GM12891 (cell line): Measurements from ENCODE around the gene SYCP2L.
"Not testable (repeated sequence)": the region's sequence is repeated elsewhere in the genome, so short reads cannot be mapped to it uniquely, and the experiment has no call there.

Experiments used
- DNase-seq: peaks from one replicate; pipeline ENCODE4 v3.0.0; 2011; ENCODE audit warnings: low spot score; ENCODE audit not compliant: insufficient read length
- FAIRE-seq: peaks from 2 replicates; lab custom pipeline; 2011; peaks lifted over from hg19 to GRCh38; lab: Jason Lieb, UNC
- PAX5 ChIP-seq: IDR thresholded peaks from 2 replicates; pipeline ENCODE4 v1.6.1; 2011; ENCODE audit warnings: low read length, moderate library complexity, mild to moderate bottlenecking; ENCODE audit not compliant: insufficient read depth, severe bottlenecking
- POLR2A ChIP-seq: IDR thresholded peaks from 2 replicates; pipeline ENCODE4 v1.6.1; 2011; ENCODE audit warnings: low read depth, low read length, control low read depth
- POLR2AphosphoS5 ChIP-seq: IDR thresholded peaks from 2 replicates; pipeline ENCODE4 v1.6.1; 2011; ENCODE audit warnings: low read depth, low read length, control low read depth
- POU2F2 ChIP-seq: IDR thresholded peaks from 2 replicates; pipeline ENCODE4 v1.6.1; 2011; ENCODE audit warnings: low read depth, mild to moderate bottlenecking, control low read depth, low read length, moderate library complexity
- SPI1 ChIP-seq: IDR thresholded peaks from 2 replicates; pipeline ENCODE4 v1.6.1; 2011; ENCODE audit warnings: low read depth, low read length, control low read depth
- TAF1 ChIP-seq: IDR thresholded peaks from 2 replicates; pipeline ENCODE4 v1.6.1; 2011; ENCODE audit warnings: low read depth, low read length, control low read depth

Gene SYCP2L

GRCh38 chr6:10896691-10897090, 9.8 kb downstream of the SYCP2L start:
- no peak for FAIRE-seq
- TF ChIP-seq POLR2AphosphoS5 (no peak), POU2F2 (no peak), SPI1 (no peak), POLR2A (no peak), TAF1 (no peak), PAX5 (no peak)
- DNase-seq: no peak

GRCh38 chr6:10901770-10902169, 14.9 kb downstream of the SYCP2L start:
- DNase-seq: peak; percentile 46
- TF ChIP-seq POLR2A (no peak), SPI1 (peak; percentile 76)
- FAIRE-seq: peak; percentile 91

GRCh38 chr6:10904015-10904414, 17.2 kb downstream of the SYCP2L start:
- TF ChIP-seq TAF1 (no peak), POLR2AphosphoS5 (no peak), SPI1 (peak; percentile 39; the same call in 1 of the 2 replicates), PAX5 (no peak)
- DNase-seq (no peak), FAIRE-seq (peak; percentile 28)

GRCh38 chr6:10908228-10908627, 21.4 kb downstream of the SYCP2L start:
- DNase-seq (no peak), FAIRE-seq (no peak)
- TF ChIP-seq POLR2A (no peak), TAF1 (no peak), SPI1 (no peak), POU2F2 (no peak), PAX5 (no peak), POLR2AphosphoS5 (no peak)

- DNase-seq, FAIRE-seq: not testable (repeated sequence)
Measured at GRCh38 chr6:10919520-10919919, 32.7 kb downstream of the SYCP2L start.

GRCh38 chr6:10933126-10933525, 46.3 kb downstream of the SYCP2L start:
- no peak for TF ChIP-seq TAF1
- TF ChIP-seq POLR2A: no peak
- TF ChIP-seq POLR2AphosphoS5: no peak
- no peak for TF ChIP-seq SPI1
- TF ChIP-seq PAX5: no peak
- no peak for TF ChIP-seq POU2F2
- DNase-seq (no peak), FAIRE-seq (no peak)

- DNase-seq (no peak), FAIRE-seq (no peak)
- no peak for TF ChIP-seq SPI1
- no peak for TF ChIP-seq POLR2AphosphoS5
- TF ChIP-seq POLR2A: no peak
- no peak for TF ChIP-seq PAX5
- TF ChIP-seq TAF1: no peak
- no peak for TF ChIP-seq POU2F2
Measured at GRCh38 chr6:10939840-10940239, 53.0 kb downstream of the SYCP2L start.

- DNase-seq (no peak), FAIRE-seq (no peak)
- TF ChIP-seq POLR2A (no peak), PAX5 (no peak), POU2F2 (no peak), TAF1 (no peak), SPI1 (no peak), POLR2AphosphoS5 (no peak)
Measured at GRCh38 chr6:10945845-10946244, 59.0 kb downstream of the SYCP2L start.

- TF ChIP-seq POLR2AphosphoS5 (no peak), PAX5 (no peak), POLR2A (no peak), TAF1 (no peak), POU2F2 (no peak), SPI1 (no peak)
- no peak for FAIRE-seq
- DNase-seq: no peak
Measured at GRCh38 chr6:10947966-10948365, 61.1 kb downstream of the SYCP2L start.

GRCh38 chr6:10949579-10950490, 63.0 kb downstream of the SYCP2L start:
- FAIRE-seq (no peak), DNase-seq (no peak)
- no peak for TF ChIP-seq TAF1
- no peak for TF ChIP-seq PAX5
- no peak for TF ChIP-seq POLR2A
- no peak for TF ChIP-seq SPI1
- TF ChIP-seq POLR2AphosphoS5: no peak
- no peak for TF ChIP-seq POU2F2

- FAIRE-seq (peak; percentile 80), DNase-seq (no peak)
- TF ChIP-seq TAF1: no peak
- TF ChIP-seq POU2F2: no peak
- TF ChIP-seq PAX5: no peak
- no peak for TF ChIP-seq POLR2A
- TF ChIP-seq POLR2AphosphoS5: no peak
- no peak for TF ChIP-seq SPI1
Measured at GRCh38 chr6:10951675-10952282, 64.9 kb downstream of the SYCP2L start.
